ENCODE results near the gene KIF22.
A peak's percentile ranks its signal among the peaks of the same experiment; 100 is the strongest.

The KIF22 gene

GRCh38 chr16:29804455-29805231 is 14.1 kb downstream of the KIF22 start:
- DNase-seq = peak; percentile 38

- DNase-seq = peak; percentile 98
These were observed 14.9 kb downstream of the KIF22 start for GRCh38 chr16:29805232-29806098.

DNA sequence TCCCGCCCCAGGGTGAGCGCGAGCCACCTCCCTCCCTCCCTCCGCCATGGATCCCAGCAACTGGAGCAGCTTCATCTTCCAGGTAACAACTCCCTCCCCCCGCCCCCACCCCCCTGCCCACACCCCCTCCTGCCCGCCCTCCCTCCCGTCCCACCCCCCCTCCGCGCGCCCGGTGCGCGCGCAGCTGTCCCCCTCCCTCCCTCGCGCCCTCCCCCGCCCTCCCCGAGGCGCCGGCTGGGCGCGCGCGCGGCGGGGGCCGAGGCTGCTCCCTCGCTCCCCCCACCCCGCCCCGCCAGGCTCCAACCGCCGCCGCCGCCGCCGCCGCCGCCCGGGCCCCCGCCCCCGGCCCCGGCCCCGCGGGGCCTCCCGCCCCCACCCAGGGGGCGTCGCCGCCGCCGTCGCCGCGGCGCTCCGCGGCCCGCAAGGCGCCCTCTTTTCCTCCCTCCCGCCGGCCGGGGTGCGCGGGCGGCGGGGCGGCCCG is 15.6 kb downstream of the KIF22 start, which contains the start of gene MAZ:
TSS of gene MAZ (plus strand) at position 431 of the 481 bp plus-strand sequence. CDS start 173 bp downstream, outside the sequence.
- DNase-seq = peak; percentile 78

DNA sequence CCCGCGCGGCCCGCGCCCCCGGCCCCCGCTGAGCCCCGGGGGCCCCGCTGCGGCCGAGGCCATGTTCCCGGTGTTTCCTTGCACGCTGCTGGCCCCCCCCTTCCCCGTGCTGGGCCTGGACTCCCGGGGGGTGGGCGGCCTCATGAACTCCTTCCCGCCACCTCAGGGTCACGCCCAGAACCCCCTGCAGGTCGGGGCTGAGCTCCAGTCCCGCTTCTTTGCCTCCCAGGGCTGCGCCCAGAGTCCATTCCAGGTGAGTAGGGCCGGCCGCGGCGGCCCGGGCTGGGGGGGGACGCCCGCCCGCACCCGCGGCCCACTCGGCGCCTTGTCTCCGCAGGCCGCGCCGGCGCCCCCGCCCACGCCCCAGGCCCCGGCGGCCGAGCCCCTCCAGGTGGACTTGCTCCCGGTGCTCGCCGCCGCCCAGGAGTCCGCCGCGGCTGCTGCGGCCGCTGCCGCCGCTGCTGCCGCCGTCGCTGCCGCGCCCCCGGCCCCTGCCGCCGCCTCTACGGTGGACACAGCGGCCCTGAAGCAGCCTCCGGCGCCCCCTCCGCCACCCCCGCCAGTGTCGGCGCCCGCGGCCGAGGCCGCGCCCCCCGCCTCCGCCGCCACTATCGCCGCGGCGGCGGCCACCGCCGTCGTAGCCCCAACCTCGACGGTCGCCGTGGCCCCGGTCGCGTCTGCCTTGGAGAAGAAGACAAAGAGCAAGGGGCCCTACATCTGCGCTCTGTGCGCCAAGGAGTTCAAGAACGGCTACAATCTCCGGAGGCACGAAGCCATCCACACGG is 16.3 kb downstream of the KIF22 start:
- DNase-seq = peak; percentile 25

DNA sequence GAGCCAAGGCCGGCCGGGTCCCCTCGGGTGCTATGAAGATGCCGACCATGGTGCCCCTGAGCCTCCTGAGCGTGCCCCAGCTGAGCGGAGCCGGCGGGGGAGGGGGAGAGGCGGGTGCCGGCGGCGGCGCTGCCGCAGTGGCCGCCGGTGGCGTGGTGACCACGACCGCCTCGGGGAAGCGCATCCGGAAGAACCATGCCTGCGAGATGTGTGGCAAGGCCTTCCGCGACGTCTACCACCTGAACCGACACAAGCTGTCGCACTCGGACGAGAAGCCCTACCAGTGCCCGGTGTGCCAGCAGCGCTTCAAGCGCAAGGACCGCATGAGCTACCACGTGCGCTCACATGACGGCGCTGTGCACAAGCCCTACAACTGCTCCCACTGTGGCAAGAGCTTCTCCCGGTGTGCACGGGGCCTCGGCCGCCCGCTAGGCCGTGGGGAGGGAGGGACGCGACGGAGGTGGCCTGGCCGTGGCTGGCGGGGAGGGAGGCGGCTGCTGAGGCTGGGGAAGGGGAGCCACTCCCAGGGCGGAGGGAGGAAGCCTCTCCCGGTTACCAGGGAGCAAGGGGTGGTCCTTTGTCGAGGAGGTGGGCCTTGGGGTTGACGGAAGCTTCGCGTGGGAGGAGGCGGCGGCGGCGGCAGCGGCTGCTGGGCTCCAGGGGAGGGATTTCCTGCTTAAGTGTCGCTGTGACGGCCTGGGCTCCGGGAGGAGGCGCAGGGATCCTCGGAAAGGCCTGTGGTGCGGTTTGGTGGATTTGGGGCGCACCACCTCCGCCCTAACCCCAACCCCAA is 17.1 kb downstream of the KIF22 start:
- peak; percentile 88 for DNase-seq

DNA sequence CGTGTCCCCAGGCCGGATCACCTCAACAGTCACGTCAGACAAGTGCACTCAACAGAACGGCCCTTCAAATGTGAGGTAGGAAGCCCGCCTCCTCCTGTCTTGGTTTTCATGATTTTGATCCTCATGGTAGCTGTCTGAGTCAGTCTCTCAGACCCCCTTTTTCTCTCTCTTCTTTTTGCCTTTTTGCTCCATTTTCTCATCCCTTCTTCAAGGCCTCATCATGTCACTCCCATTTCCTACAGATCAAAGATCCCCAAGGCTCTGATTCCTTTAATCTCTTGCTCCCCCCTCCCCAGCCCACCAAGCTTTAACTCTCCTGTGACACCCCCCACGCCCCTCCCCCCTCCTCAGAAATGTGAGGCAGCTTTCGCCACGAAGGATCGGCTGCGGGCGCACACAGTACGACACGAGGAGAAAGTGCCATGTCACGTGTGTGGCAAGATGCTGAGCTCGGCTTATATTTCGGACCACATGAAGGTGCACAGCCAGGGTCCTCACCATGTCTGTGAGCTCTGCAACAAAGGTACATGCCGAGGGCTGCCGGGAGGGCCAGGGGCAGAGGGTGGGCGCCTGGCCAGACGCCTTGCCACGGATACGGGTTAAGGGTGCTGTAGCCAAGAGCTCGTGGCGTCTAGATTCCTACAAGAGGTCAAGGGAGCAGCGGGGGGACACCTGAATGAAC is 17.8 kb downstream of the KIF22 start:
- DNase-seq = no peak

DNA sequence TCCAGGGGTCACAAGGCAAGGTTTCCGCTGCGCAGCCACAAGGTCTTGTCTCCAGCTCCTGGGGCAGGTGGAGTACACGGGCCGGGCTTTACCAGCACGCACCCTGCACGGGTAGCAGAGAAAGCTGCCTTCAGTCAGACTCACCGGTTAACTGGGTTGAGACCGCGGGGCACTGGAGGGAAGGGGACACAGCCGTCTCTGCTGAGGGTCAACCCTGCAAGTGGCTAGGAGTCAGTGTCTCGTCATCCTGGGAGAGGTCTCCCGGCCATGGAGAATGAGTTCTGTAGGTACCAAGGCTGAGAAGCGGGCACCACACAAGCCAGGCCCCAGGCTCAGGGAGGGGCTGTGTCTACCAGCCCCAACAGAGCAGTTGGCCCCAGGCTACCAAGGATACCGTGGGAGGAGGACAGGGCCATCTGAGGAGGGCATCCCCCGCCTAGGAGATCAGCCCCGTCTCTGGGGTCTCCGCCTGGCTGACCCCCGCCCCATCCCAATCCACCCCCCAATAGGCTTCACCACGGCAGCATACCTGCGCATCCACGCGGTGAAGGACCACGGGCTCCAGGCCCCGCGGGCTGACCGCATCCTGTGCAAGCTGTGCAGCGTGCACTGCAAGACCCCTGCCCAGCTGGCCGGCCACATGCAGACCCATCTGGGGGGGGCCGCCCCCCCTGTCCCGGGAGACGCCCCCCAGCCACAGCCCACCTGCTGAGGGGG is 18.6 kb downstream of the KIF22 start:
- DNase-seq = no peak

DNA sequence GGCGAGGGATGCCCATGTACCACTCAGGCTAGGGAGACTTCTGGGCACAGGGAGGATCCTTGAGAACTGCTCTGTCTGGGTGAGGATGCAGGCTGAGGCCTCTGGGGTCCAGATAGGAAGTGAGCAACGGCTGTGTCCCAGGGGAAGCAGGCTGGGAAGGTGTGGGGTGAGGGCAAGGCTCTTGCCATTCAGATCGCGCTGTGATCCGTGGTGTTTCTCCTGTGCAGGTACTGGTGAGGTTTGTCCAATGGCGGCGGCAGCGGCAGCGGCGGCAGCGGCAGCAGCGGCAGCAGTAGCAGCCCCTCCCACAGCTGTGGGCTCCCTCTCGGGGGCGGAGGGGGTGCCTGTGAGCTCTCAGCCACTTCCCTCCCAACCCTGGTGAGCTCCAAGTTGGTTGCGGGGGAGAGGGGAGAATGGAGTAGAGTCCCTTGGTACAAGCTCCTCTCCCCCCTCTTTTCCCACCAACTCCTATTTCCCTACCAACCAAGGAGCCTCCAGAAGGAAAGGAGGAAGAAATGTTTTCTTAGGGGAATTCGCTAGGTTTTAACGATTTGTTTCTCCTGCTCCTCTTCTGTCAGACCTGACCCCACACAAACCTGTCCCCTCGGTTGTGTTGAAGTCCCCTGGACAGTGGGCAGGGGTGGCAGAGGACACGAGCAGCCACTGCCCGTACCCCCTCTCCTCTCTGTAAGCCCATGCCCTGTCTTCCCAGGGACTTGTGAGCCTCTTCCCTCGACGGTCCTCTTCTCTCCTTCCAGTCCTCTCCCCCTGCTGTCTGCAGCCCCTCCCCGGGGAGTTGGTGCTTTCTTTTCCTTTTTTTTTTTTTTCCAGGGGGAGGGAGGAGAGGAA is 19.5 kb downstream of the KIF22 start:
- no peak for DNase-seq

DNA sequence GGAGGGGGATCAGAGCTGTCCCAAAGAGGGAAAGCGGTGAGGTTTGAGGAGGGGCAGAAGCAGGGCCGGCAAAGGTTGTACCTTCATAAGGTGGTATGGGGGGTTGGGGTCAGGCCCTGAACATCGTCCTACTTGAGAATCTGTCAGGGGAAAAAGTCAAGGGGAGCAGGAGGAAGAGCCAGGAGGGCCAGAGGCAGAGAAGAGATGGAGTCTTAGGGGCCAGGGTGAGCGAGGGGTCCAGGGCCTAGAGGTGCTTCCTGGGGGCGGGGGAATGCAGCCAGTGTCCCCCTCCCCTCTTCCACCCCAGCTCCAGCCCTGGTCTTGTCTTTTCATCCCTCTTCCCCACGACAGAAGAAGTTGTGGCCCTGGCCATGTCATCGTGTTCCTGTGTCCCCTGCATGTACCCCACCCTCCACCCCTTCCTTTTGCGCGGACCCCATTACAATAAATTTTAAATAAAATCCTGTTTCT is 20.2 kb downstream of the KIF22 start:
- DNase-seq = no peak

DNA sequence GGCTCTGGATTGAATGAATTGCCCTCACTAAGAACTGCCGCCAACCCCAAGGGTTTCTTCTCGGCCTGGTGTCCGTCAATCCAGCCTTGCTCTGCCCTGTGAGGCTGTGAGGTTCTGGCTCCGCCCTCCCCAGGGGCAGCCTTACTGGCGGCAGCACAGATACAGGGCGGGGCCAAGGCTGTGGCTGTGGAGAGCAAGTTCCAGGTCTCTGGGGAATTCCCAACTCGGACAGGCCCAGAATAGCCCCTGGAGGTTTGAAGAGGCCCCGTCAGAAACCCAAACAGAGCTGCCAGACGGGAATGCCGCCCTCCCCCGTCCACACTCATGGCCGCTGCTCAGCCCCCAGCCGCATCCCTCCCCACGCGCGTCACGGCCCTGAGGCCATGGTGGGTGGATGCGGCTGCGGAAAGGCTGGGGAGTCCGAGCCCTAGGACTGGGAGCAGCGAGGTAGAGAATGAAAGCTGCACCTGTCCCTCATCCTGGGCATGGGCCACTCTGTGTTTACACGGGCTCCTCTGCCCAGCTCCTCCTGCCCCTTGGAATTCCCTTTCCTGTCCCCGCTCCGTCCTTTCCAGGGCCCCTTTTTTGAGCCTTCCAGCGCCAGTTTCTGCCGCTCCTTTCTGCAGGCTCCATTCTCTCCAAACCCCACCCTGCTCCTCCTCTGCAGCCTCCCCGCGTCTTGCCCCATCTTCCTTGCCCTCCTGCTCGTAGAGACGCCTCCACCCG is 20.8 kb downstream of the KIF22 start:
- DNase-seq = peak; percentile 91

DNA sequence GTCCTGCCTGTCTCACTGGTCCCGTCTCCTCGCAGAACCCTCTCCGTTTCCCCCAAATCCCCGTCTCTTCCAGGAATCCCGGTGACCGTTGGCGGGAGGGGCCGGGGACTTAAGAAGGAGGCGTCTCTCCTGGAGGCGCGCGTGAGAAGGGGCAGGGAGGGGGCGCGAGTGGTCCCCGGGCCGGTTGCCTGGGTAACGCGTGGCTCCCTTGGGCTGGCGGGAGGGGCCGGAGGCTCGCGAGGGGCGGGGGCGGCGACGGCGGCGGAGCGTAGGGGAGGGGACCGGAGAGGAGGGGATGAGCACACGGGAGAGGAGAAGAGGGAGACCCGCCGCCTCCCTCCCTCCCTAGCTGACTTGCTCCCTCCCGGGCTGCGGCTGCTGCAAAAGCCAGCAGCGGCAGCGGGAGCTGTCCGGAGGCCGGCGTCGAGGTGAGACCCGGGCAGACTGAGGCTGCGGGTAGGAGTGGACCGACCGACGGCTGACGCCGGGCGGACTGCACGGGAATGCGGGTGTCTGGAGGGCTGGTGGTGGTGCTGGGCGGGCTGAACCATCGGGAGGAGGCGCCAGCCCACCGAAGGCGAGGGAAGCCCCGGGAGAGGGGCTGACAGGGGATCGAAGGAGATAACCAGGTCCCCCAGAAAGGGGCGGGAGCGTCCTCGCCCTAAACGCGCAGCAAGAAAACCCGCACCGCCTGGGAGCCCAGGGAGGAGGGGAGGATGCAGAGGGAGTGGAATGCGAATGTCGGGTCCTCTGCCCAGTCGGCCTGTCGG is 21.5 kb downstream of the KIF22 start, which contains the start of gene PRRT2:
TSS of gene PRRT2 (plus strand) at position 298 of the 770 bp plus-strand sequence. CDS start 862 bp downstream, outside the sequence.
- peak; percentile 59 for DNase-seq

- DNase-seq = no peak
These were observed 22.4 kb downstream of the KIF22 start for GRCh38 chr16:29812754-29813643.

DNA sequence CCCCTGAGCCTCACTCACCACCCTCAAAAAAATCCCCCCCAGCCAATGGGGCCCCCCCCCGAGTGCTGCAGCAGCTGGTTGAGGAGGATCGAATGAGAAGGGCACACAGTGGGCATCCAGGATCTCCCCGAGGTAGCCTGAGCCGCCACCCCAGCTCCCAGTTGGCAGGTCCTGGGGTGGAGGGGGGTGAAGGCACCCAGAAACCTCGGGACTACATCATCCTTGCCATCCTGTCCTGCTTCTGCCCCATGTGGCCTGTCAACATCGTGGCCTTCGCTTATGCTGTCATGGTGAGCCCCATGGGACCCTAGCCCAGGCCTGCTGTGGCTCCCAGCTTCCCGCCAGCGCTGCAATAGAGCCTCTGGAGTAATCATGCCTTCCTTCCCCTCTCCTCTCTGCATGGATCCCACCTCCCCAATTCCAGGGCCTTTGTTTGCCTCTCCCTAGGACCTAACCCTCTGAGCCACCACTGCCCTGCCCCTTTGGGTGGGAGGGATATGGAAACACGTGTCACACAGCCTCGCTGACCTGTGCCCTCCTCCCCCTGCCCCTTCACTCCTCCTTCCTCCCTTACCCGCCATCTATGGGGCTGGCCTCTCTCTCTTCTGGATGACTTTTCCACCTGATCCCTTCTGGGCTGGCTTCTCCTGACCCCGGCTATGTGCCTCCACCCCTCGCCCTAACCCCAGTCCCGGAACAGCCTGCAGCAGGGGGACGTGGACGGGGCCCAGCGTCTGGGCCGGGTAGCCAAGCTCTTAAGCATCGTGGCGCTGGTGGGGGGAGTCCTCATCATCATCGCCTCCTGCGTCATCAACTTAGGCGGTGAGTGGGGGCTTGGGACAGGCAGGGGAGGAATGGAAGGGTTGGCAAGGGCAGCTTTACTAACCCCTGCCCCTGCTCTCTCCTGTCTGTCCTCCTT is 23.4 kb downstream of the KIF22 start:
- no peak for DNase-seq

- DNase-seq = no peak
These were observed 24.0 kb downstream of the KIF22 start for GRCh38 chr16:29814592-29814991.

DNA sequence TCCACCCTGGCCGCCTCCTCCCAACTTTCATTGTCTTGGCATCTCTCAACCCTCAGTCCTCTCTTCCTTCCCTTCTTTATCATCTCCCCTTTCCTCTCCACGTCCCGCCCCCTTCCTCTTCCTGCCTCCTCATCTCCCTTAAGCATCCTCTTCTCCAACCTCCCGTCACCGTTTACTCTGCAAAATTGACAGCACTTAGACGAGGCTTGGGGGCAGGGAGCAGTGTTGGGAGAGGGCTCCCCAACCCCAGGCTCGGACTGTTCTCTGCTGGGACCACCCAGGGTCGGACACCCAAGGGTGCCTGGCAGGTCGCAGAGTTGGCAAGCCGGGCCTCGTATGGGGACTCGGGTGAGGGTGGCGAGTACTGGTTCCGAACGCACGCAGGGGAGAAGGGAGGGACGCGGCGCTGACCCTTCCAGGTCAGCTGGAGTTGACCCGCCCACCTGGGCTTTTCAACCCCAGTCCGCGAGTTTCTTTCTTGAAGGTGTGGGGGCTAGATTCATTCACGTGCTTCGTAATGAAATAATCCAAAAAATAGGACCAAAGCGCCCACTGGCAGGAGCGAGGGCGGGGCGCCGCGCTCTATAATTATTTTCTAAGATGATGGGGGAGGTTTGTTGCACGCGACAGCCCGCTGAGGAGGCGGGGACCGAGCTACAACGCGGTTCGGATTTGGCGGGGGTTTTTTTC is 24.6 kb downstream of the KIF22 start:
- DNase-seq = no peak
